Activated T-cell treated with anti-CD3 and anti-CD28 coated beads, Interleukin-2, amount 50 U/mL, for 24 hours (primary cell): ENCODE results near the gene FRG2B.
A peak's percentile ranks its signal among the peaks of the same experiment; 100 is the strongest.
"Not testable (repeated sequence)": the region's sequence is repeated elsewhere in the genome, so short reads cannot be mapped to it uniquely, and the experiment has no call there.

ENCODE experiments used
- DNase-seq: peaks from one replicate; pipeline ENCODE4 v3.0.0-alpha.2; 2020
- H3K27ac Mint-ChIP-seq: 2 replicates; pipeline ENCODE4 v1.8.0; 2020; ENCODE audit warnings: mild to moderate bottlenecking, mixed read lengths
- H3K27me3 Mint-ChIP-seq: 2 replicates; pipeline ENCODE4 v1.8.0; 2020; ENCODE audit warnings: mixed read lengths
- H3K36me3 Mint-ChIP-seq: 2 replicates; pipeline ENCODE4 v1.8.0; 2020; ENCODE audit warnings: low read depth, mixed read lengths
- H3K4me1 Mint-ChIP-seq: 2 replicates; pipeline ENCODE4 v1.8.0; 2020; ENCODE audit warnings: low read depth, mixed read lengths
- H3K4me3 Mint-ChIP-seq: 2 replicates; pipeline ENCODE4 v1.8.0; 2020; ENCODE audit warnings: mild to moderate bottlenecking, moderate library complexity, mixed read lengths
- H3K9me3 Mint-ChIP-seq: 2 replicates; pipeline ENCODE4 v1.8.0; 2020; ENCODE audit warnings: mixed read lengths

FRG2B gene

DNA sequence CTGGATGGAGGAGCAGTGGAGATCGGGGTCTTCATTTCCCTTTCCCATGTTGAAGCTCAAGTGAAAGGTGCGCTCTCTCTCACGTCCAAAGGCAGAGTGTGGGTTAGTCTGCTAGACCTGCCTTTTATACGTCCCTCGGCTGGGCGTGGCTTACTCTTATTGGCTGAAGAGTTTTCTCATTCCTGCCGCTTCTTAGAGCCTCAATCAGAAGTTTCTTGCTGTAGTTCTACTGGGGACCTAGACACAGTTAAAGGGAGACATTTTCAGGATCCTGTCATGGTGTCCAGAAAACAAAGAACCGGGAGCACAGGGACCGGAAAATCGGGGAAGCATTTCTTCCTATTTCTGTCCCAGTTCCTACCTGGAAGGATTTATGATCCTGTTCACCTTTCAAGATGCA is at the start of gene FRG2B:
Gene FRG2B (minus strand): TSS at position 101 of the 400 bp plus-strand sequence. CDS start 53 bp downstream, at position 48.
- H3K36me3 Mint-ChIP-seq, H3K4me3 Mint-ChIP-seq, DNase-seq, H3K9me3 Mint-ChIP-seq, H3K27ac Mint-ChIP-seq, H3K4me1 Mint-ChIP-seq: not testable (repeated sequence)
- H3K27me3 Mint-ChIP-seq, result peaks cover 12% of the 10 kb centered on the region

GRCh38 chr10:133667446-133667845 is 40.9 kb upstream of the FRG2B start:
- H3K36me3 Mint-ChIP-seq, H3K27ac Mint-ChIP-seq, H3K9me3 Mint-ChIP-seq, H3K4me1 Mint-ChIP-seq, H3K4me3 Mint-ChIP-seq, DNase-seq: not testable (repeated sequence)
- H3K27me3 Mint-ChIP-seq, result peaks cover 12% of the 10 kb centered on the region

GRCh38 chr10:133663544-133664160 is 37.1 kb upstream of the FRG2B start:
- not testable (repeated sequence) for H3K27ac Mint-ChIP-seq, H3K4me1 Mint-ChIP-seq, H3K36me3 Mint-ChIP-seq, H3K9me3 Mint-ChIP-seq, H3K4me3 Mint-ChIP-seq, DNase-seq
- H3K27me3 Mint-ChIP-seq, result peaks cover 18% of the 10 kb centered on the region

- not testable (repeated sequence) for DNase-seq, H3K27ac Mint-ChIP-seq, H3K4me3 Mint-ChIP-seq, H3K36me3 Mint-ChIP-seq, H3K9me3 Mint-ChIP-seq, H3K4me1 Mint-ChIP-seq
- peaks cover 18% of the 10 kb centered on the region for H3K27me3 Mint-ChIP-seq
Measured at GRCh38 chr10:133661122-133661521, 34.5 kb upstream of the FRG2B start.

DNA sequence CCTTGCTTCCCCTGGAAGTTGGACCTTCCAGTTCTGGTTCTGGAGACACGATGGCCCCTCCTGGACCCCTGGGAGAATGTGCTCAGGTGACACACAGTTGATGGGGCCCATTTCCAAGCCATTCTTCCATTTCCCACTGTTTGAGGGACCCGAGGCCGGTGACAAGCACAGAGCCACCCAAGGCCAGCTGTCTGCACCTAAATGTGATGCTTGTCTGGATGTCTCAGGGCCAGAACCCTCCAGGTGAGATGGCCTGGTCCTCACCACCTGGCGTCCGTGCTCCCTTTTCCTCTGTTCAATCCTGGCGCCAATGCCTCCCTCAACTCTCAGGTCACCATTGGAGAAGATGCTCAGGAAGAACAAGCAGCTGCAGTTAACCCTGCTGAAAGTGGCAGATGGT is 33.9 kb upstream of the FRG2B start:
- H3K4me3 Mint-ChIP-seq, H3K27ac Mint-ChIP-seq, H3K36me3 Mint-ChIP-seq, H3K4me1 Mint-ChIP-seq, H3K9me3 Mint-ChIP-seq, DNase-seq: not testable (repeated sequence)
- H3K27me3 Mint-ChIP-seq, result peaks cover 18% of the 10 kb centered on the region

DNA sequence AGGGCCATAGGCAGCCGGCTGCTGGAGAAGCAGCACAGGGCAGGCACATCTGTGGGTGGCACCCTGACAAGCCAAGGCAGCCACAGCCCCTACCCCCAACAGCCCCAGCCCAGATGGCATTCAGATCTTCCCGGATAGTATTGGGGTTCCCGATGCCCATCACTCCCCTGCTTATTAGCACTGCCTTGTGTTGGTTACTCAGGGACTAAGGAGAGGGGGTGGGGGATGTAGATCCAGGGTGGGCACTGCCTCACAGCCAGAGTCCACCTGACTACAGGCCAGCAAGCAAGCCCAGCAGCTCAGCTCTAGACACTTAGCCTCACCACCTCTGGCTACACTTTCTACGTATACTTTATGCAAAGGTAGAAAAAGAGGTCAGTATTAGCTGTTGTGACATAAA is 30.7 kb upstream of the FRG2B start:
- not testable (repeated sequence) for H3K4me1 Mint-ChIP-seq, H3K27ac Mint-ChIP-seq, H3K9me3 Mint-ChIP-seq, H3K36me3 Mint-ChIP-seq, DNase-seq, H3K4me3 Mint-ChIP-seq
- peaks cover 12% of the 10 kb centered on the region for H3K27me3 Mint-ChIP-seq

GRCh38 chr10:133648872-133649455 is 22.4 kb upstream of the FRG2B start:
- not testable (repeated sequence) for H3K27ac Mint-ChIP-seq, DNase-seq, H3K4me3 Mint-ChIP-seq, H3K27me3 Mint-ChIP-seq, H3K9me3 Mint-ChIP-seq, H3K4me1 Mint-ChIP-seq, H3K36me3 Mint-ChIP-seq

DNA sequence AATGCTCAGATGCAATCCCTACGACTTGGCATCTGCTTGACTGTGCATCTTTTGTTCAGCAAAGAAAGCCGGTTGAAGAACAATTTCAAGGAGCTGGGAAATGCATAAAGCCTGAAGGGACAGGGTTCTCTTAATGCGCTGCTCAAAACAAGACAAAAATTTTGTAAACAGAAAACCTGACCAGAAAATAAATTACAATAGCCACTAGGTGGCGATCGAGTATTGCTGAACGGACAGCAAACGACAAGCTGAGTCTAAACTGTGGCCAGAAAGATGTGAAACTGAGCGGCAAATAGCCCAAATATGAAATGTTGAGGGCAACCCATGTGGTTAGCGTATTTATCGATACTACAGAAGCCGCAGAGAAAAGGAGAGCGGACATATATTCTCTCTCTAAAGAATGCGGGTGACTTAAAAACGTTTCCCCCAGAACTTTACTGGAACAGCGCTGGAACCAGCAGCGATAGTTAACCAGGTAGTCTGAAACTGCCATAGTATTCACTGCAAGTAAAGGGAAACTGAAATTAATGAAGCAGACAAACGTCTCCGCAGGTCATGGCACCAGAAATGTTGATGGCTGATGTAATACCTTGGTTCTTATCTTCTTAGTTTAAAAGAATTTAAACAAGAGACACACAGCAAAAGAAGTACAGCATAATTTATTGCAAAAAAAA is 20.6 kb upstream of the FRG2B start:
- not testable (repeated sequence) for H3K27me3 Mint-ChIP-seq, DNase-seq, H3K27ac Mint-ChIP-seq, H3K4me3 Mint-ChIP-seq, H3K36me3 Mint-ChIP-seq, H3K9me3 Mint-ChIP-seq, H3K4me1 Mint-ChIP-seq

DNA sequence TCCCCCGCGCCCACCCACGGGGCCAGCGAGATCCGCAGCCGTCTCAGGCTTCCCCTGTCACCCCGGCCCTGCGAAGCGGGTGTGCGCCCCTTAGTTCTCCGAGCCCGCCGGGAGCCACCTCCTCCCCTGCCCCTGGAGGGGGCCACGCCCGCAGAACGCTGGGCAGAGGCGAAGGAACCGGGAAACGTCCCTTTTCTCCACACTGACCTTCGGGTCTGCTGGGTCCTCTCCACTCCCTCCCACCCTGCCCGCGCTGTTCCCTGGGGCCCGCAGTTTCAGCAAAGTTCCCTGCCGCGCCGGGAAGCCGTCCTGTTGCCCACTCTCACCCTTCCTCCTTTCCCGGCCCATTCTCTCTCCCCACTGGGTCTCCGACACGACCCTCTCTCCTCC is 11.2 kb upstream of the FRG2B start:
- not testable (repeated sequence) for DNase-seq

GRCh38 chr10:133637202-133637845 is 10.7 kb upstream of the FRG2B start:
- not testable (repeated sequence) for H3K4me1 Mint-ChIP-seq, H3K9me3 Mint-ChIP-seq, H3K36me3 Mint-ChIP-seq, H3K27me3 Mint-ChIP-seq, H3K27ac Mint-ChIP-seq
- DNase-seq, result peak; percentile 48
- peak overlapping the region; percentile 25 for H3K4me3 Mint-ChIP-seq

More for the DNA sequence above, 11.2 kb upstream of the FRG2B start:
- H3K36me3 Mint-ChIP-seq, H3K4me1 Mint-ChIP-seq, H3K9me3 Mint-ChIP-seq, H3K27me3 Mint-ChIP-seq, H3K27ac Mint-ChIP-seq: not testable (repeated sequence)
- H3K4me3 Mint-ChIP-seq, result peak overlapping the region; percentile 53

- H3K9me3 Mint-ChIP-seq, H3K27me3 Mint-ChIP-seq, DNase-seq, H3K27ac Mint-ChIP-seq, H3K4me3 Mint-ChIP-seq, H3K4me1 Mint-ChIP-seq, H3K36me3 Mint-ChIP-seq: not testable (repeated sequence)
Measured at GRCh38 chr10:133630723-133631249, 4.2 kb upstream of the FRG2B start.

DNA sequence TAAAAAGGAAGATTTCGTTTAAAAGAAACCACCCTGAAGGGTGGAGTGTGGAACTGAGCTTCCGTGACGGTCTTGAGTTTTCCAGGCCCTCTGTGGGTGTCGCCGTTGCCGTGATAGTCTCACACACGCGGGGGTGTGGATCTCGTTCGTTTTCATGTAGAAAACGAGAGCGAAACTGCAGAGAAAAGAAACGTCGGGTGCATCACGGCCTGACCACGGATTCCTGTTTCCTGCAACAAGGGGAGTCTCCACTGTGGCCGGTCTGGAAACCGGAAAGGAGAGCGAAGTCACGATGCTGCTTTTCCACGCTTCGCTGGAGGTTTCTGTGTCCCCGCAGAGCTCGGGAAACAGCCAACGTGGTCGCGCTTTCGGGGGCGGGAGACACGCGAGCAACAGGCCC is 4.1 kb downstream of the FRG2B start:
- H3K36me3 Mint-ChIP-seq, H3K9me3 Mint-ChIP-seq, DNase-seq, H3K27ac Mint-ChIP-seq, H3K4me1 Mint-ChIP-seq, H3K4me3 Mint-ChIP-seq: not testable (repeated sequence)
- H3K27me3 Mint-ChIP-seq, result peaks cover 31% of the 10 kb centered on the region

DNA sequence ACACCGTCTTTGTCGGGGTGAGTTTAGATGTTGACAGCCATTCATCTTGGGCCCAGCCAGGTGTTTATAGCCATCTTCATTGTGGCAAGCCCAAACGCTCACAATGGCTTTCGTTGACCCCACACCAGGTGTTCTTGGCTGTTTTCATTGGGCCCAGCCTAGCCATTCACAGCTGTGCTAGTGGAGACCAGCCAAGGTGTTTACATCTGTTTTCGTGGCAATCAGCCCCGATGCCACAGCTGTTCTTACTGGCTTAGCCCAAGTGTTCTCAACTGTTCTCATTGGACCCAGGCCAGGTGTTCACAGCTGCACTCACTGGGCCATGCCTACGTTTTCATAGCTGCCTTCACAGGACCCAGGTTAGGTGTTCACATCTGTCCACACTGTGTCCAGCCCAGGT is 7.7 kb downstream of the FRG2B start:
- Mint-ChIP-seq H3K27me3 (peaks cover 31% of the 10 kb centered on the region), H3K9me3 (no peaks in the 10 kb centered on the region), H3K4me1 (no peaks in the 10 kb centered on the region), H3K36me3 (no peaks in the 10 kb centered on the region), H3K4me3 (no peak overlapping the region), H3K27ac (no peak overlapping the region)
- no peak for DNase-seq

DNA sequence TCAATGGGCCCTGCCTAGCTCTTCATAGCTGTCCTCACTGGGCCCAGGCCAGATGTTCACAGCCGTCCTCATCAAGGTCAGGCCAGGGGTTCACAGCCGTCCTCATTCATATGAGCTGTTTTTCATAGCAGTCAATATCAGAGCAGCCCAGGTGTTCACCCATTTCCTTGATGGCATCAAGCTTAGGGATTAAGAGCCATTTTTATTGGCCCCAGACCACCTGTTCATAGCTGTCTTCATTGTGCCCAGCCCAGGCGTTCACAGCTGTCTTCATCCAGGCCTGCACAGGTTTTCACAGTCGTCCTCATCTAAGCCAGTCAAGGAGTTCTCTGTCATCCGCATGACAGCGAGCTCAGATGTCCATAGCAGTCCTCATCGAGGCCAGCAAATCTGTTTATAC is 9.4 kb downstream of the FRG2B start:
- Mint-ChIP-seq H3K4me1 (no peaks in the 10 kb centered on the region), H3K4me3 (no peak overlapping the region), H3K27ac (no peak overlapping the region), H3K9me3 (no peaks in the 10 kb centered on the region), H3K27me3 (peaks cover 26% of the 10 kb centered on the region), H3K36me3 (no peaks in the 10 kb centered on the region)
- no peak for DNase-seq
